Measurements from ENCODE around the gene FAM107A.

The FAM107A gene, protein sequence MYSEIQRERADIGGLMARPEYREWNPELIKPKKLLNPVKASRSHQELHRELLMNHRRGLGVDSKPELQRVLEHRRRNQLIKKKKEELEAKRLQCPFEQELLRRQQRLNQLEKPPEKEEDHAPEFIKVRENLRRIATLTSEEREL

DNA sequence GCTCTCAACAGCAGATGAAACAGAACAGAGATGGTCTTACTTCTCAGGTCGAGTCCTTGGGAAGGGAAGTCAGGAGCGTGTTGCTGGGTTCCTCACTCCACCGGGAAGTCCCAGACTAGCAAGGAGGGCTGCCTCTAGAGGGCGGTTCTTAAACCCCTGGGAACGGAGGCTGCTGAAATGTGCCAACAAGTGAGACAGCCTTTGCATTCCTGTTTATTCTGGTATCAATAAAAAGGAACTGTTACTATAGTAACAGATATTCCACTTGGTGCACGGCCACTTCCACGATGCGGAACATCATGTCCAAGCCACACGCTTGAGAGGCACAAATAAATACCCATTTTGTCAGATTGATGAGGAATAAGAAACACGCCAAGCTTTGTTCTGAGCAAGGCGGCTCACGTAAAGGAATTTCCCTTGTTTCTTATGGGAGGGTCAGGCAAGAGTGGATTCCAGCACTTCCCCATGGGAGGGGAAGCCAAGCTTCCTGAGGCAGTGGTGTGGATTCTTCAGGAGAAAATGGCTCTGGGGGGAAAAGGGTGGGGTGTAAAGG lies at the start of gene FAM107A:
FAM107A (minus strand) TSS at position 123 of the 553 bp plus-strand sequence. CDS start 7,531 bp downstream, outside the sequence.
- no peak for DNase-seq

DNA sequence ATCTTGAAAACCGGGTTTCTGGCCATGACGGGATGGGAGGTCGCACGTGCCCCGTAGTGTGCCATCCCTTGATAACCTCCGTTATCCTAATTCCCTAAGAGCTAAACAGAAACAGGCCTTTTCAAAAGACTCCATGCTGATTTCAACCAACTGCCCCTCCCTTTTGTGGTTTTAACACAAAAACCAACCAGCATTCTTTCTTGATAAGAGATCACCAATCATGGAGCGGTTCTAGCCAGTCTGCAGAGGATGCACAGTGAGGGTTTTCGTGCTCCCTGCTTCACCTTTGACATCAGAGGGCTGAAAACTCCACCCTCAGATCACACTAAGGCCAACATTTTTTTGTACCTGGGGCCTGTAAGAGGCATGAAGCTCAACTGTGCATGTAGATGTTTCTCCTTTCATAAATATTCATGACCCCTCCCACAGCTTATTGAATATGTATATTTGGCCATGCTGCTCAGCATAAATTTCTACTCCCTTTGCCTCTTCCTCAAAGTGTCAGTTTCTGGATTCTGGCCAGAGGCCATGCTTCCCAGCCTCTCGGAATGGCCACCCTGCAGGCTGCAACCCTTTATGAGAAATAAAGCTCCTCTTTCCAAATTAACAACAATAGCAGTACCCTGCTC lies 48.1 kb upstream of the FAM107A start:
- DNase-seq: no peak

DNA sequence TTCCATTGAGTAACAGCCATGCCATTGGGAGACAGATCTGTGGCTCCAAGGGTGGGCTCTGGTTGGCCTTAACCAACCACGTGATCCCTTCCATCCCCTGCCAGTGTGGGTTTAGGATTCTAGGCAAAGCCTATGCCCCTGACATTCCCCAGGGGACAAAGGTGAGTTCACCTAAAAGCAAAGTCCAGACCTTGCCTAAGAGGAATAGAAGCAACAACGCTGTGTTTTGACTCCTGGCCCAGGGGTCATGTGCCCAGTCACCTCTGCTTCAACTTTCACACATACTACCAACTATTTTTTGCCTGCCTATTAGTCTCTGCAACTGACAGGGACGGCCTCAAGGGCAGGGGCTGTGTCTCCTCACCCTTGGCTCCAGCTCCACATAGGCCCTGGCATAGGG lies 47.4 kb upstream of the FAM107A start:
- DNase-seq: no peak

DNA sequence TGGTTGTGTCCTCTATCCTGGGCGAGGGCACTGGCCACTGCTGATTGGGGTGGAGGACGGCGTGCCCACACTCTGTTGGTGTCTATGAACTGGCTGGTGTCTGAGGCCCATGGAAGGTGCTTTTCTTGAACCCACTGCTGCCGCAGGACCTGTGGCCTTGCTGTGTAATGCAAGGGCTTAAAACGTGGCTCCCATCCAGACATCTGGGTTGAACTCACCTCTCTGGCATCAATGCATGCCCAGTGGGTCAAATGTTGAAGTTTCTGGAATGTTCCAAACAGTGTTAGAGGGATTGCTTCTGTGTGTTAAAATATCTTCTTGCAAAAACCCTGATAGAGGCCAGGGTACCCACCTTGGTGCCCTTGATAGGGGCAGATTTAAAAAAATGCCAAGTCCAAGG lies 46.8 kb upstream of the FAM107A start:
- DNase-seq: no peak

DNA sequence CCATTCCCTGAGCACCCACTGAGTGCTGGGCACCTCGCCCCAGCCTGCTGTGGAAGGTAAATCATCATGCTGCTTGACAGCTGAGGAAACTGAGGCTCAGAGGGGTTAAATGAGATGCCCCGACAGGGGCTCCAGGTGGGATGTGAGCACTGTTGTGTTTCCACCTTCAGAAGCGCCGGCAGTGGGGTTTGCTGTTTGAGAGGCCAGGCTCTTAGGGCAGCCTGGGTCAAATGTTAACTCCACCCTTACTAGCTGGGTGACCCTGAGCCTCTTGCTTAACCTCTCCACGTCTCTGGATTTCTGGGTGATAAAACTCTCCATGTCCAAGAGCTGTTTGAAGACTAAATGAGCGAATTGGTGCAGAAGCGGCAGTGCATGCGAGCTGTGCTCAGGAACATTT lies 46.3 kb upstream of the FAM107A start:
- no peak for DNase-seq

DNA sequence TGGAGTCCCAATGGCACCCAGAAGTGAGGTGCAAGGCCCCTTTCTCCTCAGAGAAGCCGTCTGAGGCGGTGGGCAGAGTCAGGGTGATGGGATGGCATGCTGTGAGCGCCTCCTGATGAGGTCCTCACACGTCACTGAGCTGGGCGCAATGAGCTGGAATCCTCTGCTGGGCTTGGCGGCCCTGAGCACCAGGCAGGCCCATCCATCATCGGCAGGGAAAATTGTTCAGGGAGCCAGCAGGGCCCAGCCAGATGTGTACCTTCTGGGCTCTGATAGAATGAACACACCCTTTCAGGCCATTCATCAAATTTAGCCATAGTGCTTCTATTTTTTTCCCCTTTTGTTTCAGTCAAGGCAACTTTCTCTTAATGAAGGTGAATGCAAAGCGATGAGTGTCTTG lies 45.7 kb upstream of the FAM107A start:
- DNase-seq: peak; percentile 45

DNA sequence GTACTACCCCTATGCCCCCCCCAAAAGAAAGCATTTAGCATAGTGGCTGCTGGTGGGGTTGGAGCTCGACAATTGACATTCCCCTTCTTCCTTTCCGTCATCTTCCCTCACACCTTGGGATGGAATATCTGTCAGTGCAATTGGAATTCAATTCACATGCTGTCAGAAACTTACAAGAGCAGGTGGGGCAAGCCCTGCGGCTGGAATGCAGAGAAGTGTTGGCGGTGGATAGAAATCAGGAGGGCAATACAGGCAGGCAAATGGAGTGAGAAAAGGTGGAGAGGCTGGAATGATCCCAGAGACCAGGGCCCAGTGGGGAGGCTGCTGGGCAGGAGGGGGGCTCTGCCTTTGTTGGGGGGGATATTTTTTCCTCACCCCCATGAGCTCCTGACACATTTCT lies 45.2 kb upstream of the FAM107A start:
- no peak for DNase-seq

DNA sequence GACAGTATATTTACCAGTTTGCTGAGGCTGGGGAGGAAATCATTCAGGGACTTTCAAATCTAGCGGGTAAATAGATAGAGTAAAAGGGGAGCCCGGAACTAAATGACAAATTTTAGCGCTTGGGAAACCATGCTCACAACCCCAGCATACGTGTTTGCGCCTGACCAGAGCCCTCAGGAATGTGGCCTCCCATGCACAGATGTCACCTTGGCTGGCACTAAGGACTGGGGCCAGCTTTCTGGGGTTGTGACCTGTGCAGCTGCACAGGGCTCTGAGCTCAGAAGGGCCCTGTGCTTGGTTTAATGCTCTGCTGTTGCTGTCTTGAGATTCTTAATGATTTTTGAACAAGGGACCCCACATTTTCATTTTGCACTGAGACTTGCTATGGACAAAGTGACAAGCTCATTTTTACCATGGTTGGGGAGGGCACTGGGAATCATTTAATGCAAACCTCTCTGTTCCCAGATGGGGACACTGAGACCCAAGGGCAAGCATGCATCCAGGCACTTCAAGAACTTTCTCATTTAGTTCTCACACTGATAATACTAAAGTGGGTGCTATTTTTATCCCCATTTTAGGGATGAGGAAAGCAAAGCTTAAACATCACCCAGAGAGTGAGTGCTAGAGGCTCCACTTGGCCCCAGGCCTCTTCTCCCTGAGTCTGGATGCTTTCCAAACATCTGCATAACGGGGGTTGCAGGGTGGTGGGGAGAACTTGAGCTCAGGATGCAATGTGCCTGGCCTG lies 44.1 kb upstream of the FAM107A start:
- DNase-seq: no peak

DNA sequence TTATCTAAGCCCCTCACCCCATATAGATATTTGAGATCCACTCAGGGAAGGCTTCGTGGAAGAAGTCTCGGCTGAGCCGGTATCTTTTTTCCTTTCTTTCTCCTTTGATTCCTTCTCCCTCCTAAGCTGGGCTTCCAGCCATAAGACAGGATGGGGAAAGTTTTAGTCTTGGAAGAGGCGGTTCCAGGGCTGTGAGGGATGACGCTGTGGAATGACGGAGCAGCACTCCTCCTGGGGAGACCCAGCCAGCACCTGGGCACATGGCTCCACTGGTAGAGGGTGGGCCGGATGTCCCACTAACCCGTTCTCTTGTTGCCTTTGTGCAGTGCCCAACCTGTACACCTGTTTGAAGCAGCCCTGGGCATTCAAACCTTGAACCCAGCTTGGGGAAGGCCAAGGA lies 43.2 kb upstream of the FAM107A start:
- no peak for DNase-seq

DNA sequence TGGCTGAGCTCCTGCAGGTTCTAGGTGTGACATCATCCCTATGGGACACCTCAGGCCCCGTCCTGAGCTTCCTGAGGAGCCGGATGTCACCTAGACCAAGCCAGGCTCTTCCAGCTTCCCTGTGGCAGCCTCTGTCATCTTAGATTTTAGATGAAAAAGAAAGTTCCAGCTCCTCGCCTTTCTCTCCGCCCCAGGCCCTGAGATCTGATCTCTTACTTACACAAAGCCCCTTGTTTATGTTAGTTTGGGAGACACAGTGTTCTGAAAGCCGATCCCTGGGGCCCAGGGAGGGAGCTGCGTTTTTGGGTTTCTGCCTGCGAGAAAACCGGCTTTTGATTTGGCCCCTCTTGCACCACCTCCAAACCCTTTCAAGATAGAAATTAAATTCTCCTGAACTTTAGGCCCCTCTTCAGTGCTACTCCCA lies 40.2 kb upstream of the FAM107A start:
- DNase-seq: no peak

DNA sequence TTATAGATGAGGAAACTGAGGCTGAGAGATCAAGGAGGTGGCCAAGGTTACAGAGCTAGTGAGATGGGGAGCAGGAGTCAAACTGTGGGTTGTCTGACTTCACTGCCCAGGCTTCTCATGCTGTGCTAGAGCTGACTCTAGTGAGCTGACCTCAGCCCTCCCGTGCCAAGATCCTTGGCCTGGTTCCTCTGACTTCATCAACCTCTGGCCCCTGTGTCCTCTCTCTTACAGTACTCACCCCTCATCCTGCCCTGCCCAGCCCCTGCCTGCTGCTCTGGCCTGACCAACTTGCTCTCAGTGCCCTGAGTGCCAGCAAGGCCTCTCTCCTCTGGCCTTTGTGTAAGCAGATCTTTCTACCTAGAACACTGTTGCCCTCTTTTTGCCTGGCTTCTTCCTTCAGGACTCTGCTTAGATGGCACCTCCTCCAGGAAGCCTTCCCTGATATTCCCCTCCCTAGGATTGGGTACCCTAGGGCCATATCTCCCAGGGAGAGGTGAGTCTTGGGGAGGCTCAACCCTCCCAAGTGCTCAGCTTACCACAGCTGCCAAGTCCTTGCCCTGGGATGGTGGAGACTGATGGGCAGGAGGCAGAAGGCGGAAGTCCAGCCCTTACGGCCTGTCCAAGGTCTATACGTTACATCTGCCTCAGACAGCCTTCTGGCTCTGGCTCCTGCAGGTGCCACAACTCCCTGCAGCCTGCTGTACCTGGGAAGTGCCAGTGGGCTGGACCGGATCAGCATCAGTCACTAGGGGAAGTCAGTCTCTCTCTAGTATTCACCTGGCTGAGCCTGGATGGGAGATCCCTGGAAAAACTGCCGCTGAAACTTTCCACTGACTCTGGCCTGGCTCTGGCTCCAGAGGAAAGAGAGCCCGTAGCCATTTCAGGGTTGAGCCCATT lies 36.3 kb upstream of the FAM107A start:
- DNase-seq: no peak

DNA sequence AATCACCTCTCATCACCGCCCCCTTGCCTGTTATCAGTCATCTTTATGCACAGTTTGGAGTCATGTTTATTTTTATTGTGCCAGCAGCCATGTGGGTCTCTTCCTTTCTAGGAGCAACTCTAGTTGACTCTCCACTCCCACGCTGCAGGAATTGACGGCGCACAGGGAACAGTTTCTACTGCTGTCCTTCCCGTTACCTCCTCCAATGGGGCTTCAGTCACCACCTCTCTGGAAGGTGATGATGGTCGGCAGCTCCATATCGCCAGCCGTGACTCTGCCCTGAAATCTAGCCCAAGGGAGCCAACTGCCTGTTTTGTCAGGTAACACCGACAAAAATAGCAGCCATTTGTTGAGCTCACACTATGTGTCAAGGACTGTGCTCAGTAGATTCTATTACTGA lies 35.6 kb upstream of the FAM107A start:
- DNase-seq: no peak

DNA sequence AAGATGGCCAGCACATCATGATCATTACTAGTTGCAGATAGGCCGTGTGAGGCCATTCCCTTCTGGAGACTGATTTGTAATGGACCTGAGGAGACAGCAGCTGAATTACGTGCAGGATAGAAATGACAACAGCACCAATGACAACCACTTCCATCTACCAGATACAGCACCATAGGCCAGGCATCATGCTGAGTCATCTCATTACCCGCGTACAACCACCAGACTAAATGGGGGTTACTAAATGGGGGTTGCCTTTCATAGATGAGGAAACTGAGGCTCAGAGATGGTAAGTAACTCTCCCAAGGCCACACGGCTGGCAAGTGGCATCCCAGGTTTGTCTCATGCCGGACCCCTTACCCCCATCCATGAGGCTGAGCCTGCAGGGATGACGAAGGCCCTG lies 32.8 kb upstream of the FAM107A start:
- DNase-seq: no peak

DNA sequence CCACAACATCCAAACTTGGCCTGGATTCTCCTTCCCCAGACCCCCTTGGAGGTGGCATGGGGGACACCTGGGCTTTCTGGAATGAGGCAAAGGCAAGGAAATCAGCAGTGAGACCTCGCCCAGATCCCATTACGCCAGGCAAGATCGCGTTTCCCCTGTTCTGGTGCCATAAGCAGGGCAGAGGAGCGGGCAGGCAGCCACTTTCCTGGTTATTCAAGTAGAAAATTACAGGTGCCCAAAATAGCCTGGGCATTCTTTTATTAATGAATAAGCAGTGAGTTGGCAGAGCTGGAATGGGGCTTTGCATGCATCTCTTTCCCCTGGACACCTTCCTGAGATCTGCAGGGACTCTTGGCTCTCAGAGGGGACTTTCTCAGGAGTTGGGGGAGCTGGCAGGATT lies 31.5 kb upstream of the FAM107A start:
- DNase-seq: no peak

DNA sequence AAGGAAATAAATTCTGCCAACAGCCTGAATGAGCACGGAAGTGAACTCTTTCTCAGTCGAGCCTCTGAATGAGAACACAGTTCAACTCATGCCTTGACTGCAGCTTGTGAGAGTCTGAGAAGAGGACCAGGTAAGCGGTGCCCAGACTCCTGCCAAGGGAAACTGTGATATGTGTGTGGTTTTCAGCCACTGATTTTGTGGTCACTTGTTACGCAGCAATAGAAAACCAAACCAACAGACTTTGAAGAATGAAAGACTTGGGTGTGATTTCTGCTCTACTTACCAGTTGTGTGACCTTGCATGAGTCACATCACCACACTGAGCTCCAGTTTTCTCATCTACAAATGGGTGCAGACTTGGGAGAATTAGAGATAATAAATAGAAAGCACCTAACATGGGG lies 30.6 kb upstream of the FAM107A start:
- DNase-seq: no peak

DNA sequence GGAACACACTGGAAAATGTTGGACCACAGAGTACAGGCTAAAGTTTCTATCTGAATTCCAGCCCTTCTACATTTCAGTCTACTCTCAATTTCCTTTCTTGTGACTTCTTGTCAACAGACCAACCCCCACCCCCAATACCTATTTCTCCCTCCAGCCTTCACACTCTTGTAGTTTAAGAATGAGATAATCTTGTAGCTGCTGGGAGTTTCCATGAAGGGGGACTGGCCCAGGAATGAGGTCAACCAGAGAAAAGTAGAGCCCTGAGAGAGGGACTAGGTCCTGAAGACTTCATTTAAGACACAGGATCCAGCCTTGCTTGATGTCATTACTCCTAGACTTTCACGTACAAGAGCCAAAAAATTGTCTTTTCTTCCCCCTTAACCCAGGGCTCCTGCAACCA lies 29.5 kb upstream of the FAM107A start:
- DNase-seq: no peak

DNA sequence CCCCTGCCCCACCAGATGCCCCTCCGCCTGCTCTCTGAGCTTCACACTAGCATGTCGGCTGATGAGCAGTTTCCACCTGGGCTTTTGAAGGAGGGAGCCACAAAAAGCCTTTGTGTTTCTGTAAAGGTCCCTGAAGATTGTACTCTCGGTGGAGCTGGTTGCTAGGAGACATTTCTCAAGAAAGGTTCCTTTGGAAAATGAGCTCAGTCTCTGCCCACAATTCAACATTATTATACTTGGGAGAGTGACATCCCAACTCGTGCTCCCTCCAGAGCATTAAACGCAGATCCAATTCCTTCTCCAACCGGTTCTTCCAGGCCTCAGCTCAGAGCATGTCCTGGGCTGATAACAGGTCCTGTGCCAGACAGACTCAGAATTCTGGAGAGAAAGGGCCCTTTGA lies 26.8 kb upstream of the FAM107A start:
- no peak for DNase-seq

DNA sequence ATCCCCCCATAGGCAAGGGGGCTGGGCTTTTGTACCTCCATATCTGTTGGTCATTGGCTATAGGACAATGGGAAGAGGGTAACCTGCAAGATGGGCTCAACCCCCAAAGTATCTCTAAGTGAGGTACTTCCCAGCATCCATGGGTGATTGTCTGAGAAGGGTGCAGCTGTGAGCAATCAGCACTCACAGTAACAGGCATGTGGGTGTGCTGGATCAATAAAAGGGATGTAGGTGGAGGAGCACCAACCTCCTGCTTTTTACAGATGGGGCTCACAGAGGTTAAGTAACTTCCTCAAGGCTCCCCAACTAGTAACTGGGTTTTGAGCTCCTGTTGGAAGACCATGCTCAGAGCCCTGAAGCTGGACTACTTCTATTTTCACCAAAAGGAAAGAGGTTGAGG lies 26.4 kb upstream of the FAM107A start:
- DNase-seq: no peak

DNA sequence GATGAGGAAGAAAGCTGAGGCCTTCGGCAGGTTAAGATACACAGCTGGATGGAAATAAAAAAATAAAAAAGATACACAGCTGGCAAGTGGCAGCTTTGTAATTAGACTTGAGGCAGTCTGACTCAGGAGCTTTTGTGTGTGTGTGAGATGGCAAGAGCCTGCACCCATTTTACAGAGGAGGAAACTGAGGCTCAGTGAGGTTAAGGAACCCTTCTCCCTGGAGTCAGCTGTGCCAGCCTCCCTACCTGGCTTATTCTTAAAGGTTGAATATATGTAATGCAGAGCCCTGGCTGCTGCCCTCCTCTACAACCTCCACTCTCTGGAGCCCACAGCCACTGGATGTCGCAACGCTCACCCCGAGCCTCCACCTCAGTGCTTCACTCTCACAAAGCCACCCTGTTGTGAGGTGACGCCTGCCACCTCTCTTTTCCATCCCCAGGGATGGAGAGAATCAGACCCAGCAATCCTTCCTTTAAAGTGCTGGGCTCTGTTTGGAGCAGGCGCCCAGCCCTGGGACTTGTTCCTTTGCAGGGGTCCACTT lies 20.6 kb upstream of the FAM107A start:
- DNase-seq: no peak

DNA sequence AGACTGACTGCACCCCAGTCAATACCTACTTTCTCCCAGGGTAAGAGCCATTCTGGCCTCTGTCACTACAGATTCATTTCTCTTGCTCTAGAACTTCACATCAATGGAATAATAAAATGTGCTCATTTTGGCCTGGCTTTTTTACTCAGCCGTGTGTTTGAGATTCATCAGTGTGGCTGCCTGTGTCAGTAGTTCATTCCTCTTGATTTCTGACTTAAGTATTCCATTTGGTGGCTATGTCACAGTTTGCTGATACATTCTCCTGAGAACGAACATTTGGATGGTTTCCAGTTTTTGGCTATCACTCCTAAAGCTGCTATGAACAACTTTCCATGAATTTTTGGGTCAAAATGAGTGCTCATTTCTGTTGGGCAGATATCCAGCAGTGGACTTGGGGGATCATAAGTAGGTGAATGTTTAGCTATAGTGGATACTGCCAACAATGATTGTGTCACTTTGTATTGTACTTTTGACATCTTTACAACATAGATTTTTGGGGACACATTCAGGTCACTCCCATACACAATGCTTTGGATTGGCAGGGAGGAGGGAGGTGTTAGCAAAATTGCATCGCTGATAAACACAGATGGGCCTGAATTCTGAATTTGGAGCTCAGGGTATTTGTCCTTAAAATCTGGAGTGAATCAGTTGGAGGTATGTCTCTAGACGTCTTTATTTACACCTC lies 19.8 kb upstream of the FAM107A start:
- DNase-seq: no peak

DNA sequence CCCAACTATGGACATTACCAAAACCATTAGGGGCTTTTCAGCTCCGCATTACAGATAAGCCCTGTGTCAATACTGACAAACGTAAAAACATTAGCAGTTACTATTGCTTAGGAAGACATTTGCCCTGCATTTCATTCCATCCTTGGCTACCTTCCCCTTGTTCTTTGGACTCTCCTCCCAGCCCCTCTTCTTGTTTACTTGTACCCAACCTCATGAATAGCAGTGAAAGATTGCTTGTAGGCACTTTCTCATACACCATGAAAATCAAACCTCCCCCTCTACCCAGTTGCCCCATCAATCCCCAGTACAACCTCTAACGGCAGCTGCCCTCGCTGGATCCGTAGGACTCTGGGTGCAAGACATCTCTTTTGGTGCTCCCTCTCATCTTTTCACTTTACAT lies 16.9 kb upstream of the FAM107A start:
- no peak for DNase-seq

All from retina (tissue), 1 donor.